ENCODE measurements around the gene MAML2. TPM values are rescaled to one million over a fixed set of nuclear protein-coding genes. Genes with fewer than 3 reads are reported as not detected.
A peak's percentile ranks its signal among the peaks of the same experiment; 100 is the strongest.

MAML2 gene
- total and polyA plus RNA-seq, 9 of the 15 experiments (the other 6 are each of a cell fraction or from before 2014, with no cell fraction given), result 0.79 to 6.8 (median 4.8) TPM

DNA sequence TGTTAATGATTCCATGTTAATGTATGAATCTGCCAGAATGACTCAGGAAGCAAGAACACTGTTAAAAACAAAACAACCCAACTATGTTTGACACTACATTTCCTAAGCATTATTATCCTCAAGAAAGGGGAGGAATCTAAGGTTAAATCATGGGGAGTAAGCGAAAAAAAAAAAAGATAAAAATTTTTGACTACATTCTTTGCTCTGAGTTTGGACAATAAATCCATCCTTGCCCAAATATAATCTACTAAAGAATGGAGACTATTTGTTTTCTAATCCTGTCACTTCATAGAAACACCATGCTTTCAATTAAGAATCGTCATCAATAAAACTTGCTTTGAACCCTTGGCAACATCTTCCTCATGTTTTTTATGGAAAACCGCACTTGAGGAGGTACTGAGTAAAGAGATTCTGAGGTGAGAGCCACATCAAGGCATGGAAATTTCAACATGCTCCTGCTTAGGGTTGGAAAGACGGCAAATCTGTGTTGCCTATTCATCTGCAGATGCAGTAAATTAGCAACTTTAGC lies 9.7 kb downstream of the MAML2 start:
- in situ Hi-C loops (cut with MboI), result no loop called here

DNA sequence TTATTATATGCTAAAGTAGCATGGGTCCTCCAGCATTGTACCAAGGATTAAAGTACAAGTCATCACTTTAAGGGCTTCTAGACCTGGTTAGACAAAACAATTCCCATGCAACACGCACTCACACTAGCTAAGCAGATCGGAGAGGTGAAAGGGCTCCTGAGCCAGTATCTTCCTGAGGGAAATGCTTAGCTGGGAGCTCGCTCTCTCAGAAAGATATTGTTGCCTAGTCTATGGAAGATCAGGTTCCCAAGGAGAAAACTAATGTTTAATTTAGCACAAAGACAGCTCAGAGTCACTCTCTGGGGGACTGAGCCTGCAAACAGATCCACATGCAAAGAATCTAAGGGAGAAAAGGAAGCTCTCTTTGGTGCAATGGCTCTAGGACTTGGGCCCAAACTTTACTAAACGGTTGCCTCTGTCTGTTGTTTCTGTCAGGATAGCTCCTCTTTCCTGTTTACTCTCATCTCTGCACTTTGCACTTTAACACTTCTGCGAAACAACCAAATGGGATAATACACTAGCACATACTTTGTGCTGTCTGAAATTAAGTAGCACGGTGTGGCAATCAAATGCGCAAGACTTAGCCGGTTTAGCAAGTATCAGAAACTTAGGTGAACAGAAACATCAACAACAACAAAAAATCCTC lies 10.7 kb downstream of the MAML2 start:
- intact Hi-C loops (cut with micrococcal nuclease), result no loop called here
- peaks cover 19 to 60% of the 10 kb centered on the region in 2 experiments; a peak in 4 of 5 replicates for H3K4me1 ChIP-seq (replicated peaks in 1 of 2; ENCODE audit: control insufficient read depth in 2 of 2, insufficient read depth in 2 of 2, low read length in 2 of 2)
- TF ChIP-seq ZFP36 (IDR thresholded peaks at IDR 0.05; ENCODE audit: low read depth, low read length, partially characterized antibody) (no peak), ZBTB7A (IDR thresholded peaks at IDR 0.05; ENCODE audit: borderline replicate concordance, control insufficient read depth, low read depth, low read length) (no peak), ZNF764 (CRISPR knock-in tag; IDR thresholded peaks at IDR 0.05; ENCODE audit: low read depth) (no peak), MTA1 (IDR thresholded peaks at IDR 0.05; ENCODE audit: borderline replicate concordance) (no peak)
- TF ChIP-seq, protein P1, sequence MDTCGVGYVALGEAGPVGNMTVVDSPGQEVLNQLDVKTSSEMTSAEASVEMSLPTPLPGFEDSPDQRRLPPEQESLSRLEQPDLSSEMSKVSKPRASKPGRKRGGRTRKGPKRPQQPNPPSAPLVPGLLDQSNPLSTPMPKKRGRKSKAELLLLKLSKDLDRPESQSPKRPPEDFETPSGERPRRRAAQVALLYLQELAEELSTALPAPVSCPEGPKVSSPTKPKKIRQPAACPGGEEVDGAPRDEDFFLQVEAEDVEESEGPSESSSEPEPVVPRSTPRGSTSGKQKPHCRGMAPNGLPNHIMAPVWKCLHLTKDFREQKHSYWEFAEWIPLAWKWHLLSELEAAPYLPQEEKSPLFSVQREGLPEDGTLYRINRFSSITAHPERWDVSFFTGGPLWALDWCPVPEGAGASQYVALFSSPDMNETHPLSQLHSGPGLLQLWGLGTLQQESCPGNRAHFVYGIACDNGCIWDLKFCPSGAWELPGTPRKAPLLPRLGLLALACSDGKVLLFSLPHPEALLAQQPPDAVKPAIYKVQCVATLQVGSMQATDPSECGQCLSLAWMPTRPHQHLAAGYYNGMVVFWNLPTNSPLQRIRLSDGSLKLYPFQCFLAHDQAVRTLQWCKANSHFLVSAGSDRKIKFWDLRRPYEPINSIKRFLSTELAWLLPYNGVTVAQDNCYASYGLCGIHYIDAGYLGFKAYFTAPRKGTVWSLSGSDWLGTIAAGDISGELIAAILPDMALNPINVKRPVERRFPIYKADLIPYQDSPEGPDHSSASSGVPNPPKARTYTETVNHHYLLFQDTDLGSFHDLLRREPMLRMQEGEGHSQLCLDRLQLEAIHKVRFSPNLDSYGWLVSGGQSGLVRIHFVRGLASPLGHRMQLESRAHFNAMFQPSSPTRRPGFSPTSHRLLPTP (IDR thresholded peaks at IDR 0.05; ENCODE audit: borderline replicate concordance, extremely low read depth, insufficient read length), result no peak
- TF ChIP-seq, protein P2, sequence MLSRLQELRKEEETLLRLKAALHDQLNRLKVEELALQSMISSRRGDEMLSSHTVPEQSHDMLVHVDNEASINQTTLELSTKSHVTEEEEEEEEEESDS (CRISPR knock-in tag; IDR thresholded peaks at IDR 0.05), result no peak

More for the DNA sequence above, 9.7 kb downstream of the MAML2 start:
- H3K4me3 ChIP-seq, result no peak overlapping the region
- WGBS (ENCODE audit: insufficient coverage, low coverage, missing lambda C conversion rate), result 64% methylated on average over 4 of the region's 4 CpGs
- H3K36me3 ChIP-seq (ENCODE audit: control insufficient read depth, insufficient read depth, low read length), result no peaks in the 10 kb centered on the region
- no peak for FAIRE-seq
- BruUV-seq (replicated peaks), result no TSS peak
- H3K27ac ChIP-seq (ENCODE audit: extremely low read depth, low read depth, low read length), result peak overlapping the region; percentile 53; the same call in 1 of the 3 replicates
- H3K4me1 ChIP-seq (replicated peaks in 1 of 2; ENCODE audit: control insufficient read depth in 2 of 2, insufficient read depth in 2 of 2, low read length in 2 of 2), result peaks cover 22 to 70% of the 10 kb centered on the region in 2 experiments
- TF ChIP-seq PHF8 (IDR thresholded peaks at IDR 0.05; ENCODE audit: borderline replicate concordance, low read length) (no peak), MAZ (CRISPR knock-in tag; conservative IDR thresholded peaks at IDR 0.05 in 1 of 2, IDR thresholded peaks at IDR 0.05 in 1 of 2) (0 out of 4 replicates have a peak, but pooled peaks of 1 of the 2 experiments have one; percentile 3)
- DNase-seq (ENCODE audit: extremely low read depth in 1 of 4, low spot score in 3 of 4), result no peak
- ATAC-seq, result no peak
- intact Hi-C loops (cut with micrococcal nuclease), result no loop called here
- no peaks in the 10 kb centered on the region for H3K27me3 ChIP-seq (ENCODE audit: control insufficient read depth in 2 of 2, insufficient read depth in 2 of 2, low read length in 2 of 2)
- no peaks in the 10 kb centered on the region for H4K20me1 ChIP-seq (replicated peaks; ENCODE audit: control insufficient read depth, insufficient read depth, low read length)
- CTCF ChIA-PET (ENCODE audit: low intra/inter-chr PET ratio), result interaction anchor here (0.6 kb wide), 1 partner anchor 379 kb away, joined by 5 read pairs; no protein-coding TSS in a partner anchor
- H3K4me2 ChIP-seq (ENCODE audit: insufficient read depth, low read length), result peak overlapping the region; percentile 51; the same call in 1 of the 2 replicates
- H2AFZ ChIP-seq (ENCODE audit: low read depth, low read length), result no peak overlapping the region
- POLR2A ChIA-PET, result interaction anchor here (1.3 to 2.4 kb wide), 2 partner anchors 10 to 14 kb away, joined by 4 to 17 read pairs; partner anchors contain the start of gene MAML2
- peaks cover 79% of the 10 kb centered on the region for H3K79me2 ChIP-seq (ENCODE audit: control insufficient read depth, insufficient read depth, low read length)
- peak overlapping the region in 1 of 2 experiments; percentile 22; a peak in 1 of 4 replicates for H3K9ac ChIP-seq (ENCODE audit: insufficient read depth in 1 of 2, low read depth in 2 of 2, low read length in 2 of 2)
- no peaks in the 10 kb centered on the region for H3K9me1 ChIP-seq (ENCODE audit: control insufficient read depth, insufficient read depth, low read length)
- no peaks in the 10 kb centered on the region for H3K9me3 ChIP-seq (replicated peaks; ENCODE audit: control insufficient read depth, insufficient read depth, low read depth, low read length)

More for the DNA sequence above, 10.7 kb downstream of the MAML2 start:
- H2AFZ ChIP-seq (ENCODE audit: low read depth, low read length), result peak overlapping the region; percentile 72
- no peaks in the 10 kb centered on the region for H3K9me1 ChIP-seq (ENCODE audit: control insufficient read depth, insufficient read depth, low read length)
- no peaks in the 10 kb centered on the region for H3K9me3 ChIP-seq (replicated peaks; ENCODE audit: control insufficient read depth, insufficient read depth, low read depth, low read length)
- peak overlapping the region; percentile 53; the same call in 2 of the 3 replicates for H3K27ac ChIP-seq (ENCODE audit: extremely low read depth, low read depth, low read length)
- H3K79me2 ChIP-seq (ENCODE audit: control insufficient read depth, insufficient read depth, low read length), result peaks cover 79% of the 10 kb centered on the region
- 32% methylated on average over 8 of the region's 8 CpGs for WGBS (ENCODE audit: insufficient coverage, low coverage, missing lambda C conversion rate)
- H3K4me2 ChIP-seq (ENCODE audit: insufficient read depth, low read length), result peak overlapping the region; percentile 51
- no peaks in the 10 kb centered on the region for H3K36me3 ChIP-seq (ENCODE audit: control insufficient read depth, insufficient read depth, low read length)
- POLR2A ChIA-PET, result interaction anchor here (1.2 to 2.4 kb wide), 3 partner anchors 9 to 13 kb away, joined by 4 to 17 read pairs (median 7); partner anchors contain the start of gene MAML2
- ATAC-seq (peak; percentile 24), FAIRE-seq (peak; percentile 40), DNase-seq (ENCODE audit: extremely low read depth in 1 of 4, low spot score in 3 of 4) (no peak)
- H3K4me3 ChIP-seq, result no peak overlapping the region
- H4K20me1 ChIP-seq (replicated peaks; ENCODE audit: control insufficient read depth, insufficient read depth, low read length), result no peaks in the 10 kb centered on the region
- in situ Hi-C loops (cut with MboI), result no loop called here
- H3K27me3 ChIP-seq (ENCODE audit: control insufficient read depth in 2 of 2, insufficient read depth in 2 of 2, low read length in 2 of 2), result no peaks in the 10 kb centered on the region
- CTCF ChIA-PET (ENCODE audit: low intra/inter-chr PET ratio), result no interaction called here
- no TSS peak for BruUV-seq (replicated peaks)
- peak overlapping the region; percentile 22 to 67; a peak in 3 of 4 replicates for H3K9ac ChIP-seq (ENCODE audit: insufficient read depth in 1 of 2, low read depth in 2 of 2, low read length in 2 of 2)

Data from K562 (cell line).